ENCODE data around the gene POC1B. TPM values are rescaled to one million over a fixed set of nuclear protein-coding genes. Genes with fewer than 3 reads are reported as not detected.

The POC1B gene
- total and polyA plus RNA-seq, 11 donors = 3.3 to 12.4 (median 8.5) TPM

DNA sequence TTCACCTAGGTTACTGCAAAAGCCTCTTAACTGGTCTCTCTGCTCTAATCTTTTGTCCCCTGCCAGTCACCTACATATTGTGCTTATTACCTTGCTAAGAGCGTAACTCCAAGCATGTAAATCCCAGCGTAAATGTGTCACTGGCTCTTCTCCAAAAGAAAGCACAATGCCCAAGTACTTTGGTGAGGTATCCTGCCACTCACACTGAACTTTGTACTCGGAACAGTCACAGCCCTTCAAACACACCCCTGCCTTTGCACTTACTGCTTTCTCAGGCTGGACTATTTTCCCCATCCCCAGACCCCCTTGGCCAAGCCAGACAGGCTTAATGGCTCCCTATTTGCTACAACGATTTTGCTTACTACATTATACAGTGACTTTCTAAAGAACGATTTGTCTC, 33.0 kb downstream of the POC1B start:
- Histone ChIP-seq H3K27me3 (no peaks in the 10 kb centered on the region), H3K36me3 (peaks cover 0 to 38% (median 21%) of the 10 kb centered on the region in 9 donors), H3K27ac (no peak overlapping the region), H3K4me1 (peaks cover 0 to 3% (median 0%) of the 10 kb centered on the region in 12 donors), H3K4me3 (no peak overlapping the region), H3K9me3 (no peaks in the 10 kb centered on the region)
- ATAC-seq = no peak
- DNase-seq = no peak
- intact Hi-C loops (cut with DNase I) = no loop called here
- TF ChIP-seq CTCF (IDR thresholded peaks at IDR 0.05) = no peak
- TF ChIP-seq POLR2A (IDR thresholded peaks at IDR 0.05) = no peak
- WGBS, 4 donors = 78 to 91% (median 88%) methylated on average over 5 of the region's 5 CpGs

- 94 to 100% (median 97%) methylated on average over 1 of the region's 1 CpG for WGBS, 4 donors
- Histone ChIP-seq H3K27ac (no peak overlapping the region), H3K27me3 (no peaks in the 10 kb centered on the region), H3K4me3 (no peak overlapping the region), H3K36me3 (peaks cover 0 to 37% (median 21%) of the 10 kb centered on the region in 9 donors), H3K4me1 (no peaks in the 10 kb centered on the region), H3K9me3 (no peaks in the 10 kb centered on the region)
- intact Hi-C loops (cut with DNase I) = no loop called here
- ATAC-seq (no peak), DNase-seq (no peak)
- TF ChIP-seq POLR2A (IDR thresholded peaks at IDR 0.05) = no peak
These were observed 34.9 kb downstream of the POC1B start for GRCh38 chr12:89490922-89491321.

DNA sequence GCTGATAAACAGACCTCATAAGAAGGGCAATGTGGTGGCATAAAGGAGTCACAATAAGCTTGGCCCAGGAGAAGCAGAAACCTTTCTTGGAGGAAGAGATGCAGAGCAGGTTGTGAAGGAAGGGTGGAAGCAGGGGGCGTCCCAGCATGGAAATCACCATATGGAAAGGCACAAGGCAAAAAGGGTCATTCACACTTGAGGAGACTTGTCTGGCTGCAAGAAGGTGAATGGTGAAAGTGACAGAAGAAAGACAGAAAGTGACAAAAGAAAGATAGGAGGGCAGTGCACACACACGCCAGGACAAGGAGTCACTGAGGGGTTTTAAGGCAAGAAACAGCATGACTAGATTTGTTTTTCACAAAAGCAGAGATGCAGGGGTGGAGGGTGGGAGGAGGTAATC, 39.6 kb downstream of the POC1B start:
- peaks cover 0 to 30% (median 20%) of the 10 kb centered on the region in 9 donors for H3K36me3 ChIP-seq
- intact Hi-C loops (cut with DNase I) = loop anchor here in 1 of 10 donors (5.0 kb wide), 1 partner anchor 41 kb away; the partner anchor contains the start of gene POC1B
- peaks cover 0 to 4% (median 0%) of the 10 kb centered on the region in 12 donors for H3K4me1 ChIP-seq
- ATAC-seq = no peak
- TF ChIP-seq POLR2A (IDR thresholded peaks at IDR 0.05) (no peak), CTCF (IDR thresholded peaks at IDR 0.05) (no peak)
- no peak overlapping the region for H3K4me3 ChIP-seq
- DNase-seq = no peak
- H3K27ac ChIP-seq = no peak overlapping the region
- no peaks in the 10 kb centered on the region for H3K27me3 ChIP-seq
- no peaks in the 10 kb centered on the region for H3K9me3 ChIP-seq
- 88 to 98% (median 95%) methylated on average over 2 of the region's 2 CpGs for WGBS, 4 donors

- DNase-seq (no peak), ATAC-seq (no peak)
- Histone ChIP-seq H3K27ac (no peak overlapping the region), H3K4me1 (peaks cover 0 to 5% (median 0%) of the 10 kb centered on the region in 12 donors), H3K9me3 (no peaks in the 10 kb centered on the region), H3K36me3 (peaks cover 0 to 17% (median 6%) of the 10 kb centered on the region in 9 donors), H3K4me3 (no peak overlapping the region), H3K27me3 (no peaks in the 10 kb centered on the region)
- intact Hi-C loops (cut with DNase I) = loop anchor here in 1 of 10 donors (5.0 kb wide), 1 partner anchor 38 kb away; the partner anchor contains the start of gene GALNT4
- WGBS, 4 donors = 91 to 100% (median 95%) methylated on average over 1 of the region's 1 CpG
- TF ChIP-seq POLR2A (IDR thresholded peaks at IDR 0.05) = no peak
- TF ChIP-seq CTCF (IDR thresholded peaks at IDR 0.05) = no peak
These were observed 41.4 kb downstream of the POC1B start for GRCh38 chr12:89484470-89484869.
